HCT116 (cell line): Measurements from ENCODE around the gene PDCD2L. TPM values are rescaled to one million over a fixed set of nuclear protein-coding genes. Genes with fewer than 3 reads are reported as not detected.

Source experiments
- ATAC-seq: fragments of 200-7000 bp; cut with Tn5 transposase; 2 replicates; pipeline ENCODE4 v1.9.1; 2020; ENCODE audit warnings: mild to moderate bottlenecking, moderate library complexity
- BruUV-seq: library from RNA; stranded (reverse); fragments of 400-500 nt; replicated peaks from 2 replicates; lab custom pipeline; 2021; lab: Mats Ljungman, UMichigan
- CTCF ChIA-PET: fragments of 300-600 bp; sonication (Branson Sonifier 250); formaldehyde crosslinking; loops from one replicate; lab custom pipeline; 2021; ENCODE audit warnings: antibody characterized with exemption; lab: Charles Lee
- POLR2A ChIA-PET: fragments of 300-600, 350-600 bp; sonication (Branson Sonifier 250); formaldehyde crosslinking; loops from one replicate; lab custom pipeline; 2021; ENCODE audit warnings: antibody characterized with exemption; lab: Charles Lee
- RAD21 ChIA-PET, 2 experiments: fragments of 300-600 bp; sonication (Branson Sonifier 250); formaldehyde crosslinking; loops; one replicate each; lab custom pipeline; 2023; ENCODE audit warnings: low total read pairs in 2 of 2; ENCODE audit not compliant: uncharacterized antibody in 2 of 2, unreplicated experiment in 2 of 2, low non-redundant PET in 1 of 2; lab: Charles Lee
- DNase-seq: peaks from one replicate; pipeline ENCODE4 v3.0.0-alpha.2; 2010; ENCODE audit warnings: low read depth, low spot score
- H2AFZ ChIP-seq: fragments of 200-600 bp; shearing (Covaris generic), sonication (generic); 2 replicates; pipeline ENCODE4 v1.6.1; 2017; ENCODE audit warnings: low read depth, mixed run types, mixed read lengths, antibody characterized with exemption, low read length; ENCODE audit not compliant: poor library complexity, severe bottlenecking
- H3K27ac ChIP-seq: 2 replicates; pipeline ENCODE4 v1.5.1; 2012; ENCODE audit warnings: low read depth, low read length
- H3K27me3 ChIP-seq: fragments of 200-600 bp; sonication (generic); 2 replicates; pipeline ENCODE4 v1.6.1; 2016; ENCODE audit warnings: mixed run types, low read length, mixed read lengths; ENCODE audit not compliant: insufficient read depth
- H3K36me3 ChIP-seq, 2 experiments: fragments of 200-500 bp in 1 of 2; fragments of 200-600 bp in 1 of 2; sonication (Bioruptor generic) in 1 of 2; sonication (generic) in 1 of 2; 2 replicates each; pipeline versions ENCODE4 v1.5.1 to v1.6.1; 2014 to 2016; ENCODE audit warnings: low read length in 2 of 2, inconsistent platforms in 1 of 2, mixed read lengths in 1 of 2, mixed run types in 1 of 2; ENCODE audit not compliant: insufficient read depth in 2 of 2, control insufficient read depth in 1 of 2
- H3K4me1 ChIP-seq, 2 experiments: fragments of 200-600 bp in 1 of 2; sonication (generic) in 1 of 2; 2 replicates each; pipeline versions ENCODE4 v1.5.1 to v1.6.1; 2012 to 2017; ENCODE audit warnings: low read length in 2 of 2, inconsistent platforms in 1 of 2, mild to moderate bottlenecking in 1 of 2, mixed read lengths in 1 of 2, mixed run types in 1 of 2, moderate library complexity in 1 of 2; ENCODE audit not compliant: insufficient read depth in 2 of 2, control insufficient read depth in 1 of 2
- H3K4me2 ChIP-seq: fragments of 200-600 bp; sonication (generic); 2 replicates; pipeline ENCODE4 v1.6.1; 2017; ENCODE audit warnings: mixed run types, low read length, mixed read lengths
- H3K4me3 ChIP-seq, 2 experiments: fragments of 200-600 bp in 1 of 2; sonication (generic) in 1 of 2; replicated peaks in 1 of 2; 2 replicates each; pipeline ENCODE4 v1.5.1; 2011 to 2016; ENCODE audit warnings: low read length in 2 of 2, control low read depth in 1 of 2, low read depth in 1 of 2, mild to moderate bottlenecking in 1 of 2, mixed read lengths in 1 of 2, mixed run types in 1 of 2
- H3K79me2 ChIP-seq: fragments of 200-600 bp; sonication (generic); 2 replicates; pipeline ENCODE4 v1.6.1; 2017; ENCODE audit warnings: mild to moderate bottlenecking, mixed run types, low read length, moderate library complexity, mixed read lengths; ENCODE audit not compliant: insufficient read depth
- H3K9ac ChIP-seq: fragments of 200-600 bp; sonication (generic); 2 replicates; pipeline ENCODE4 v1.6.1; 2016; ENCODE audit warnings: low read length, mixed read lengths
- H3K9me2 ChIP-seq: fragments of 200-600 bp; sonication (generic), shearing (Covaris generic); 2 replicates; pipeline ENCODE4 v1.6.1; 2017; ENCODE audit warnings: mixed run types, mild to moderate bottlenecking, moderate library complexity; ENCODE audit not compliant: insufficient read depth
- H3K9me3 ChIP-seq, 2 experiments: fragments of 200-500 bp in 1 of 2; fragments of 200-600 bp in 1 of 2; sonication (Bioruptor generic) in 1 of 2; sonication (generic) in 1 of 2; 2 replicates each; pipeline ENCODE4 v1.6.1; 2014 to 2017; ENCODE audit warnings: low read length in 2 of 2, mixed read lengths in 2 of 2, inconsistent platforms in 1 of 2, low read depth in 1 of 2, mild to moderate bottlenecking in 1 of 2, mixed run types in 1 of 2, moderate library complexity in 1 of 2; ENCODE audit not compliant: control insufficient read depth in 1 of 2, insufficient read depth in 1 of 2
- H4K20me1 ChIP-seq: fragments of 200-600 bp; sonication (generic), shearing (Covaris generic); 2 replicates; pipeline ENCODE4 v1.6.1; 2017; ENCODE audit warnings: mixed run types, mild to moderate bottlenecking, moderate library complexity; ENCODE audit not compliant: insufficient read depth
- CEBPB ChIP-seq: IDR thresholded peaks from 2 replicates; pipeline ENCODE4 v1.6.1; 2012; ENCODE audit warnings: low read depth
- CTCF ChIP-seq, 3 experiments: fragments of 200-600 bp in 1 of 3; sonication (generic) in 1 of 3; IDR thresholded peaks in 2 of 3; conservative IDR thresholded peaks in 1 of 3; 2 replicates each; pipeline ENCODE4 v1.5.1; 2012 to 2017; ENCODE audit warnings: low read depth in 2 of 3, low read length in 2 of 3, antibody characterized with exemption in 1 of 3, borderline replicate concordance in 1 of 3, control low read depth in 1 of 3, mild to moderate bottlenecking in 1 of 3, mixed read lengths in 1 of 3, mixed run types in 1 of 3, moderate library complexity in 1 of 3; ENCODE audit not compliant: insufficient read depth in 1 of 3
- EZH2 ChIP-seq: fragments of 200-600 bp; sonication (generic); IDR thresholded peaks from 2 replicates; pipeline ENCODE4 v1.6.1; 2017; ENCODE audit warnings: antibody characterized with exemption, mixed run types
- EZH2phosphoT487 ChIP-seq: fragments of 200-600 bp; IDR thresholded peaks from 2 replicates; pipeline ENCODE4 v1.6.1; 2018; ENCODE audit warnings: antibody characterized with exemption, borderline replicate concordance
- FOSL1 ChIP-seq: IDR thresholded peaks from 2 replicates; pipeline ENCODE4 v1.6.1; 2012; ENCODE audit warnings: low read depth
- JUND ChIP-seq: IDR thresholded peaks from 2 replicates; pipeline ENCODE4 v1.6.1; 2012
- MAX ChIP-seq: IDR thresholded peaks from 2 replicates; pipeline ENCODE4 v1.6.1; 2012
- POLR2A ChIP-seq: IDR thresholded peaks from 2 replicates; pipeline ENCODE4 v1.7.0; 2011; ENCODE audit warnings: borderline replicate concordance; ENCODE audit not compliant: insufficient read depth, insufficient read length; ENCODE audit errors: extremely low read depth
- POLR2AphosphoS5 ChIP-seq: IDR thresholded peaks from 2 replicates; pipeline ENCODE4 v1.6.1; 2011; ENCODE audit warnings: mild to moderate bottlenecking, low read depth, low read length, moderate library complexity
- RAD21 ChIP-seq: IDR thresholded peaks from 2 replicates; pipeline ENCODE4 v1.6.1; 2012; ENCODE audit warnings: low read depth, mild to moderate bottlenecking
- ZFX ChIP-seq: fragments of 450-650 bp; IDR thresholded peaks from 2 replicates; pipeline ENCODE4 v1.6.1; 2017
- ZNF274 ChIP-seq: fragments of 200-500 bp; sonication (Bioruptor generic); IDR thresholded peaks from 2 replicates; pipeline ENCODE4 v1.6.1; 2014; ENCODE audit warnings: mild to moderate bottlenecking, low read depth, low read length, inconsistent platforms
- intact Hi-C: fragments of 100-400 bp; cut with micrococcal nuclease; formaldehyde crosslinking; loops from 2 replicates; pipeline ENCODE4 v1.10.0; 2022
- total RNA-seq: library from RNA; stranded (reverse); gene quantifications from one replicate; pipeline ENCODE4 v1.2.1, GENCODE V29; 2021; ENCODE audit not compliant: unreplicated experiment
- TF ChIP-seq, protein P1 (sequence below): IDR thresholded peaks from 2 replicates; pipeline ENCODE4 v1.6.1; 2011; ENCODE audit warnings: mild to moderate bottlenecking, low read length, moderate library complexity; ENCODE audit not compliant: insufficient replicate concordance; ENCODE audit errors: extremely low read depth

Gene PDCD2L
- total RNA-seq, 1 experiment from 2014 or later, result 30.0 TPM

- Histone ChIP-seq H4K20me1 (0 out of 2 replicates have a peak, but pooled peaks cover 3% of the 10 kb centered on the region), H2AFZ (no peak overlapping the region), H3K36me3 (peaks cover 73 to 74% of the 10 kb centered on the region in 2 experiments), H3K9me2 (no peaks in the 10 kb centered on the region), H3K79me2 (peaks cover 94% of the 10 kb centered on the region), H3K9ac (no peak overlapping the region), H3K4me1 (no peaks in the 10 kb centered on the region), H3K9me3 (no peaks in the 10 kb centered on the region), H3K4me3 (no peak overlapping the region), H3K27me3 (no peaks in the 10 kb centered on the region), H3K27ac (no peak overlapping the region), H3K4me2 (no peak overlapping the region)
- ATAC-seq (no peak), DNase-seq (no peak)
- RAD21 ChIA-PET, result no interaction called here
- intact Hi-C loops, result no loop called here
- no peak for TF ChIP-seq FOSL1
- no peak for TF ChIP-seq JUND
- no peak for TF ChIP-seq MAX
- TF ChIP-seq, protein P1, sequence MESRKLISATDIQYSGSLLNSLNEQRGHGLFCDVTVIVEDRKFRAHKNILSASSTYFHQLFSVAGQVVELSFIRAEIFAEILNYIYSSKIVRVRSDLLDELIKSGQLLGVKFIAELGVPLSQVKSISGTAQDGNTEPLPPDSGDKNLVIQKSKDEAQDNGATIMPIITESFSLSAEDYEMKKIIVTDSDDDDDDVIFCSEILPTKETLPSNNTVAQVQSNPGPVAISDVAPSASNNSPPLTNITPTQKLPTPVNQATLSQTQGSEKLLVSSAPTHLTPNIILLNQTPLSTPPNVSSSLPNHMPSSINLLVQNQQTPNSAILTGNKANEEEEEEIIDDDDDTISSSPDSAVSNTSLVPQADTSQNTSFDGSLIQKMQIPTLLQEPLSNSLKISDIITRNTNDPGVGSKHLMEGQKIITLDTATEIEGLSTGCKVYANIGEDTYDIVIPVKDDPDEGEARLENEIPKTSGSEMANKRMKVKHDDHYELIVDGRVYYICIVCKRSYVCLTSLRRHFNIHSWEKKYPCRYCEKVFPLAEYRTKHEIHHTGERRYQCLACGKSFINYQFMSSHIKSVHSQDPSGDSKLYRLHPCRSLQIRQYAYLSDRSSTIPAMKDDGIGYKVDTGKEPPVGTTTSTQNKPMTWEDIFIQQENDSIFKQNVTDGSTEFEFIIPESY, result no peak
- no peak for TF ChIP-seq RAD21
- no peak for TF ChIP-seq POLR2A
- TF ChIP-seq EZH2, result no peak
- TF ChIP-seq ZFX, result no peak
- no peak for TF ChIP-seq ZNF274
- no peak for TF ChIP-seq POLR2AphosphoS5
- no peak for TF ChIP-seq CTCF (IDR thresholded peaks at IDR 0.05 in 2 of 3, conservative IDR thresholded peaks at IDR 0.05 in 1 of 3; ENCODE audit: borderline replicate concordance in 1 of 3, insufficient read depth in 1 of 3, low read depth in 2 of 3, low read length in 2 of 3)
- no peak for TF ChIP-seq CEBPB
- TF ChIP-seq EZH2phosphoT487, result no peak
- CTCF ChIA-PET, result no interaction called here
- POLR2A ChIA-PET, result no interaction called here
- no TSS peak for BruUV-seq
Observed at GRCh38 chr19:34457446-34457845, 53.2 kb downstream of the PDCD2L start.
